Chondrocyte (in vitro differentiated cells): ENCODE data around the gene EXOC1L. TPM values are rescaled to one million over a fixed set of nuclear protein-coding genes. Genes with fewer than 3 reads are reported as not detected.

ENCODE experiments used
- DNase-seq: peaks from one replicate; pipeline ENCODE4 v3.0.0; 2021; ENCODE audit warnings: mixed read lengths, low spot score
- H3K27ac Mint-ChIP-seq: one replicate; pipeline ENCODE4 v1.8.0; 2021; ENCODE audit warnings: mild to moderate bottlenecking, moderate library complexity, mixed read lengths; ENCODE audit not compliant: unreplicated experiment
- H3K27me3 Mint-ChIP-seq: 2 replicates; pipeline ENCODE4 v1.8.0; 2021; ENCODE audit warnings: low read depth, mixed read lengths
- H3K36me3 Mint-ChIP-seq: 2 replicates; pipeline ENCODE4 v1.8.0; 2021; ENCODE audit warnings: low read depth, mixed read lengths
- H3K4me1 Mint-ChIP-seq: 2 replicates; pipeline ENCODE4 v1.8.0; 2021; ENCODE audit warnings: low read depth, mild to moderate bottlenecking, mixed read lengths
- H3K4me3 Mint-ChIP-seq: one replicate; pipeline ENCODE4 v1.8.0; 2021; ENCODE audit warnings: mild to moderate bottlenecking, moderate library complexity, mixed read lengths; ENCODE audit not compliant: unreplicated experiment
- H3K9me3 Mint-ChIP-seq: 2 replicates; pipeline ENCODE4 v1.8.0; 2021; ENCODE audit warnings: low read depth, mixed read lengths
- total RNA-seq: library from RNA; stranded (reverse); gene quantifications from 3 replicates; pipeline ENCODE4 v1.2.1, GENCODE V29; 2021
- TF ChIP-seq, protein P1 (sequence below): fragments of 200-600 bp; sonication (generic); IDR thresholded peaks from 2 replicates; pipeline ENCODE4 v1.5.0; 2021; ENCODE audit warnings: antibody characterized with exemption, mild to moderate bottlenecking, moderate library complexity

Gene EXOC1L
- total RNA-seq, 1 donor from 2014 or later = not detected

DNA sequence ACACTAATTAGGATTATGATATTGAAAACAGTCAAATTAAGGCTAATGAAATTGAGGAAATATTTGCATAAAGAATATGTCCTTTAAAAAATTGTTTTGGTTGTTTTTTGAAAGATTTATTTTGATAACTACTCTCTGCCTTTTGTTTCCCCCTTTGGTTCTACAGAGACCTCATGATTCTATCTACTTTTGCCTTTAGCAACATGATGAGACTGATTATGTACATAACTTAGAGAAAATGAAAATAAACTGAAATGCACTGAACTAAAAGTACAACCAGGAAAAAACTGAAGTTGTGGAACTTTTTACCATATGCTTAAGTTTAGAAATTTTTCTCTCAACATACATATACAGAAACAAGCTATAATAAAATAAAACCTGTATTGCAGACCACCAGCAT is 55.2 kb downstream of the EXOC1L start:
- Mint-ChIP-seq H3K9me3 (no peaks in the 10 kb centered on the region), H3K4me1 (peaks cover 7% of the 10 kb centered on the region), H3K27me3 (no peaks in the 10 kb centered on the region), H3K27ac (no peak overlapping the region), H3K4me3 (no peak overlapping the region), H3K36me3 (peaks cover 20% of the 10 kb centered on the region)
- TF ChIP-seq, protein P1, sequence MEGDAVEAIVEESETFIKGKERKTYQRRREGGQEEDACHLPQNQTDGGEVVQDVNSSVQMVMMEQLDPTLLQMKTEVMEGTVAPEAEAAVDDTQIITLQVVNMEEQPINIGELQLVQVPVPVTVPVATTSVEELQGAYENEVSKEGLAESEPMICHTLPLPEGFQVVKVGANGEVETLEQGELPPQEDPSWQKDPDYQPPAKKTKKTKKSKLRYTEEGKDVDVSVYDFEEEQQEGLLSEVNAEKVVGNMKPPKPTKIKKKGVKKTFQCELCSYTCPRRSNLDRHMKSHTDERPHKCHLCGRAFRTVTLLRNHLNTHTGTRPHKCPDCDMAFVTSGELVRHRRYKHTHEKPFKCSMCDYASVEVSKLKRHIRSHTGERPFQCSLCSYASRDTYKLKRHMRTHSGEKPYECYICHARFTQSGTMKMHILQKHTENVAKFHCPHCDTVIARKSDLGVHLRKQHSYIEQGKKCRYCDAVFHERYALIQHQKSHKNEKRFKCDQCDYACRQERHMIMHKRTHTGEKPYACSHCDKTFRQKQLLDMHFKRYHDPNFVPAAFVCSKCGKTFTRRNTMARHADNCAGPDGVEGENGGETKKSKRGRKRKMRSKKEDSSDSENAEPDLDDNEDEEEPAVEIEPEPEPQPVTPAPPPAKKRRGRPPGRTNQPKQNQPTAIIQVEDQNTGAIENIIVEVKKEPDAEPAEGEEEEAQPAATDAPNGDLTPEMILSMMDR = no peak
- DNase-seq = no peak

DNA sequence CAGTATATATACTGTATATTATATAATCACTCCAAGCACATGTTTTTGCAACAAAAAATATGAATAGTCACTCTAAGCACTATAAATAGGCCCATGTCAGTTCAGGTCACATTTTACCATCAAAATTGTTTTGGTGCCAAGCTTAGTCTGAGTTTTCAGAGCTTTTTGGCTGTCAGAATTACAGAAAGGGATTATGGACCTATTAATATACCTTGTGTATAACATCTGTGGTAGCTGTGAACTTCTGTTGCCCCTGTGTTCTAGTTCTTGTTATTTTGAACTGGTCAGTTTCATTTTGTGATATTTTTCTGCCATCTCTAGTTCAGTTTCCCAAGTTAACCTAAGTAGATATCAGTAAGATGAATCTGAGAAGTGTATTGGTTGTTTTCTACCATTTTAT is 56.8 kb downstream of the EXOC1L start:
- DNase-seq = no peak
- peak overlapping the region; percentile 45 for H3K27ac Mint-ChIP-seq
- TF ChIP-seq, protein P1 = no peak
- no peaks in the 10 kb centered on the region for H3K27me3 Mint-ChIP-seq
- H3K9me3 Mint-ChIP-seq = no peaks in the 10 kb centered on the region
- peaks cover 22% of the 10 kb centered on the region for H3K36me3 Mint-ChIP-seq
- H3K4me1 Mint-ChIP-seq = peaks cover 7% of the 10 kb centered on the region
- H3K4me3 Mint-ChIP-seq = no peak overlapping the region

DNA sequence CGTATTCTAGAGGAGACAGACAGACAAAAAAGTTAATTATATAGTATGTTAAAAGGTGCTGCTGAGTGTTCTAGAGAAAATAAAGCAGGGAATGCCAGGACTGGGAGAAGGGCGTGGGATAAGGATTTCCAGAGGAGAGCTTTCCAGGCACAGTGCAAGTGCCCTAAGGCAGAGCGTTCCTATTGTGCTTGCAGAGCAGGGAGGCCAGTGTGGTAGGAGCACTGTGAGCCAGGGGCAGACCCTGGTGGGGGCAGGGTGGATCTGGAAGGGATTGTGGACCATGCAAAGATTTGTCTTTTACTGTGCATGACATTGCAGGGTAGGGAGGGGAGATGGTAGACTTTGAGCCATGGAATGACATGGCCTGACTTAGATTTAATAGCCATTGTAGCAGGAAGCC is 59.6 kb downstream of the EXOC1L start:
- TF ChIP-seq, protein P1 = no peak
- Mint-ChIP-seq H3K9me3 (no peaks in the 10 kb centered on the region), H3K27ac (no peak overlapping the region), H3K4me3 (no peak overlapping the region), H3K27me3 (no peaks in the 10 kb centered on the region), H3K36me3 (peaks cover 29% of the 10 kb centered on the region), H3K4me1 (peaks cover 7% of the 10 kb centered on the region)
- DNase-seq = no peak

DNA sequence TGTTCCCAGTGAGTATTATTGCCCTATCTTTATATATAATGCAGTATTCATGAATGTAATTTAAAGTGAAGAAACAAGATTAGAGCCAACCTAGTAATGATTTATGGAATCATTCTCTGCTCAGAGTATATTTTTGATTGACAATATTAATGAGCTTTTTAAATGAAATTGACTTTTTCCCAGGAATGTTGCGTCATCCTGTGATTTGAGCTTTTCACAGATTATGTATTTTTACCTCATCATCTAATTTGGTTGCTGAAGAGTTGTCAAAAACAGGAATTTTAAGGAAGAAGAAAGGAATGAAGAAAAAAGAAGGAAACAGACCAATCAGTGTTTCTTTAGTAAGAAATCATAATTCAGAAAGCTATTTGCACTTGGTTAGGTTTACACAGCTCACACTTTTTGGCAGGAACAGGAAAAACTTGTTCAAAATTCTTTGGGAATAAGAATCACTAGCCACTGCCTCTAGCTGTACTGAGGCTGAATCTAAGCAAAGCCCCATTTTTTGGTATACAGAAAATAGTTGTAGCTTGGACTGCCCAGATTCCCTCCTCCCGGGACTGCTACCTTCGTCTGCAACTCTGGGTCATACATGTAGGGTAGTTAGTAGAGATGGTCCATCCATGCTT is 61.2 kb downstream of the EXOC1L start:
- DNase-seq = no peak
- H3K4me1 Mint-ChIP-seq = peaks cover 7% of the 10 kb centered on the region
- H3K9me3 Mint-ChIP-seq = no peaks in the 10 kb centered on the region
- H3K27me3 Mint-ChIP-seq = no peaks in the 10 kb centered on the region
- H3K27ac Mint-ChIP-seq = no peak overlapping the region
- TF ChIP-seq, protein P1 = no peak
- H3K36me3 Mint-ChIP-seq = peaks cover 29% of the 10 kb centered on the region
- no peak overlapping the region for H3K4me3 Mint-ChIP-seq

DNA sequence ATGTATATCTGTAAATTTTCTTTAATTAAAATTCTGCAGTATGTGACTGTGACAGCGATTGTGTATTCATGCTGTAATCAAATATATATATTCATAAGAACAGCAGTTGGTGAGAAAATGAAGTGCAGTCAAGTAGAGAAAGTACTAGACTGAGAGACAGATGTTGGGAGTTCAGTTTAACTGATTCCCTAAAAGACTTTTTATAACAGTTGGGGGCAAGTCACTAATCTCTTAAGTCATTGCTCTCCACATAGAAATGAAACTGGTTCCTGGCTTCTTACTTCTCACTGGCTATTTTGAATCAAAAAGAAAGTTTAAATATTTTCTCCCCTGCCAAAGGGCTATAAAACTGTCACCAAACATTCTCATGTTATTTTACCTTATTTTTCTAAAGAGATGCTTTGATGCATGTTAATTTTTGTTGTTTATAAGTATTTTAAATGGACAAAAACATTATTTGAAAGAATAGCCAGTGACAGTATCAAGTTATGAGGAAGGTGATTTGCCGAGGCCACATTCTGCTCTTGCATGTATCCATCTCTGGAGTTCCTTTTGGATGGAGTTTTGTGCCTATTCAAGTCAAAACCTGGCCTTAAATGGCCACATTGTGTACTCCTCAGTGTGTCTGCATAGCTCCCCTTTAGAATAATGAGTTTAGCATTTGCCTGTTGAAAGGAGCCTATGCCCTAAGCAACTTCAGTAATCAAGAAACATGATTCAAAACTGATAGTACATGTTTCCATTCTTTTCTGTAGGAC is 64.7 kb downstream of the EXOC1L start:
- Mint-ChIP-seq H3K4me1 (no peaks in the 10 kb centered on the region), H3K9me3 (no peaks in the 10 kb centered on the region), H3K36me3 (peaks cover 20% of the 10 kb centered on the region), H3K4me3 (no peak overlapping the region), H3K27me3 (no peaks in the 10 kb centered on the region), H3K27ac (no peak overlapping the region)
- TF ChIP-seq, protein P1 = no peak
- DNase-seq = no peak
